Prostate gland (tissue), 2 donors: ENCODE results near the gene QRFP.

Experiments used
- POLR2A ChIP-seq: fragments of 450-650 bp; IDR thresholded peaks from one replicate; pipeline ENCODE4 v1.6.1; 2016; ENCODE audit warnings: antibody characterized with exemption, mild to moderate bottlenecking
- POLR2AphosphoS5 ChIP-seq: sonication (generic); formaldehyde crosslinking; IDR thresholded peaks from one replicate; pipeline ENCODE4 v1.6.1; 2017; ENCODE audit warnings: antibody characterized with exemption
- TF ChIP-seq, protein P1 (sequence below), 4 experiments: fragments of 200-600 bp in 2 of 4; fragments of 450-650 bp in 2 of 4; sonication (generic) in 2 of 4; IDR thresholded peaks; 1 replicate in 3 of 4; 2 replicates in 1 of 4; pipeline ENCODE4 v1.5.1; 2016 to 2019; ENCODE audit warnings: antibody characterized with exemption in 4 of 4, mild to moderate bottlenecking in 2 of 4, moderate library complexity in 2 of 4

DNA sequence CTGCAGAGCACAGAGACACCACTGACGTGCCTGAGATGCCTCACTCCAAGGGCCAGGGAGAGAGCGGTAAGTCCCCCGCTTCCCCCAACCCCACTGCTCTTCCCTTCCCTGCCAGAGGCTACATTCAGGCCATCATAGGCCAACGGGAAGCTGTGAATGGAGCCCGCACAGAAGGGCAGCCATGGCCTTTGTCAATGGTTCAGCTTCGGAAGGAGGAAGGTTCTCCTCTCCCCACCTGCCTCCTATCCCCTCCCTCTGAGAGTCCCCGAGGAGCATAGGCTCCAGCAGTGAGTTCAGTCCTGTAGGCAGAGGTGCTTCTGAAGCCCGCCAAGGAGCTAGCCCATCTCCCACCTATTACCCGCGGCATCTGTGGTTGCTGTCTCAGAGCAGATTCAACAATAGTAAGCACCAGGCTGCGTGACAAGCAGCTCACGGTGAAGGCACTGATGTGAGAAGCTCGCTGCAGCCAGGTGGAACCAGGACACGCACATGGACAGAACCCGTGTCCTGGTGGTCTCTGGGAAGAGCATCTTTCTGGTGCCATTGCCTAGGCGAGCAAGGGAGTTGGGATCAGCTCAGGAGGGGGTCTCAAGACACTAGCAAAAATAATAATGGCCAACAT, 15.9 kb downstream of the QRFP start:
- TF ChIP-seq, protein P1, sequence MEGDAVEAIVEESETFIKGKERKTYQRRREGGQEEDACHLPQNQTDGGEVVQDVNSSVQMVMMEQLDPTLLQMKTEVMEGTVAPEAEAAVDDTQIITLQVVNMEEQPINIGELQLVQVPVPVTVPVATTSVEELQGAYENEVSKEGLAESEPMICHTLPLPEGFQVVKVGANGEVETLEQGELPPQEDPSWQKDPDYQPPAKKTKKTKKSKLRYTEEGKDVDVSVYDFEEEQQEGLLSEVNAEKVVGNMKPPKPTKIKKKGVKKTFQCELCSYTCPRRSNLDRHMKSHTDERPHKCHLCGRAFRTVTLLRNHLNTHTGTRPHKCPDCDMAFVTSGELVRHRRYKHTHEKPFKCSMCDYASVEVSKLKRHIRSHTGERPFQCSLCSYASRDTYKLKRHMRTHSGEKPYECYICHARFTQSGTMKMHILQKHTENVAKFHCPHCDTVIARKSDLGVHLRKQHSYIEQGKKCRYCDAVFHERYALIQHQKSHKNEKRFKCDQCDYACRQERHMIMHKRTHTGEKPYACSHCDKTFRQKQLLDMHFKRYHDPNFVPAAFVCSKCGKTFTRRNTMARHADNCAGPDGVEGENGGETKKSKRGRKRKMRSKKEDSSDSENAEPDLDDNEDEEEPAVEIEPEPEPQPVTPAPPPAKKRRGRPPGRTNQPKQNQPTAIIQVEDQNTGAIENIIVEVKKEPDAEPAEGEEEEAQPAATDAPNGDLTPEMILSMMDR (IDR thresholded peaks at IDR 0.05) = no peak
- no peak for TF ChIP-seq POLR2A
- TF ChIP-seq POLR2AphosphoS5 = no peak
